Lower lobe of right lung (tissue), 2 donors: ENCODE measurements around the gene KRT4. TPM values are rescaled to one million over a fixed set of nuclear protein-coding genes. Genes with fewer than 3 reads are reported as not detected.
A peak's percentile ranks its signal among the peaks of the same experiment; 100 is the strongest.

Source experiments
- ATAC-seq, 2 donors: fragments of 200-7000 bp; cut with Tn5 transposase; one replicate each; pipeline ENCODE4 v1.9.1; 2020 to 2022; ENCODE audit warnings: mild to moderate bottlenecking in 2 of 2, moderate library complexity in 2 of 2
- DNase-seq: peaks from one replicate; pipeline ENCODE4 v3.0.0-alpha.2; 2020
- H3K27ac ChIP-seq: fragments of 200-600 bp; one replicate; pipeline ENCODE4 v1.8.0; 2022
- H3K27me3 ChIP-seq: fragments of 200-600 bp; one replicate; pipeline ENCODE4 v1.8.0; 2022; ENCODE audit warnings: low read depth
- H3K36me3 ChIP-seq: fragments of 200-600 bp; one replicate; pipeline ENCODE4 v1.8.0; 2022; ENCODE audit warnings: mild to moderate bottlenecking
- H3K4me1 ChIP-seq: fragments of 200-600 bp; one replicate; pipeline ENCODE4 v1.8.0; 2022
- H3K4me3 ChIP-seq: fragments of 200-600 bp; one replicate; pipeline ENCODE4 v1.8.0; 2022; ENCODE audit warnings: mild to moderate bottlenecking
- H3K9me3 ChIP-seq: fragments of 200-600 bp; one replicate; pipeline ENCODE4 v1.8.0; 2022
- CTCF ChIP-seq: fragments of 200-600 bp; IDR thresholded peaks from one replicate; pipeline ENCODE4 v1.8.0; 2022; ENCODE audit warnings: antibody characterized with exemption, mild to moderate bottlenecking
- intact Hi-C: fragments of 100-400 bp; cut with DNase I; formaldehyde crosslinking; loops from one replicate; pipeline ENCODE4 v1.11.0; 2022
- total RNA-seq: library from RNA; stranded (reverse); fragmentation: NEBNext Ultra II Directional; extraction: Animal tissue kit (Norgen Biotek cat#: 25700); gene quantifications from one replicate; pipeline ENCODE4 v1.2.1, GENCODE V29; 2021
- donor health status: DM: no; HTN: yes; CAD: no; lungs with severe emphysema.

Gene KRT4
- total RNA-seq, 1 donor from 2014 or later = 6.4 TPM

GRCh38 chr12:52821826-52822660 is 8.1 kb upstream of the KRT4 start:
- H3K27me3 ChIP-seq = peaks cover 45% of the 10 kb centered on the region
- H3K9me3 ChIP-seq = no peaks in the 10 kb centered on the region
- H3K36me3 ChIP-seq = no peaks in the 10 kb centered on the region
- H3K27ac ChIP-seq = no peak overlapping the region
- no peak overlapping the region for H3K4me3 ChIP-seq
- DNase-seq (no peak), ATAC-seq (peak in 1 of 2 donors; percentile 33)
- H3K4me1 ChIP-seq = peaks cover 7% of the 10 kb centered on the region
- intact Hi-C loops = no loop called here
- no peak for TF ChIP-seq CTCF

GRCh38 chr12:52821071-52821730 is 7.3 kb upstream of the KRT4 start:
- intact Hi-C loops = no loop called here
- H3K27me3 ChIP-seq = peaks cover 51% of the 10 kb centered on the region
- no peaks in the 10 kb centered on the region for H3K36me3 ChIP-seq
- ATAC-seq (no peak), DNase-seq (no peak)
- TF ChIP-seq CTCF = no peak
- H3K27ac ChIP-seq = no peak overlapping the region
- no peak overlapping the region for H3K4me3 ChIP-seq
- H3K4me1 ChIP-seq = peaks cover 7% of the 10 kb centered on the region
- no peaks in the 10 kb centered on the region for H3K9me3 ChIP-seq

GRCh38 chr12:52820521-52820920 is 6.6 kb upstream of the KRT4 start:
- DNase-seq (no peak), ATAC-seq (no peak)
- H3K9me3 ChIP-seq = no peaks in the 10 kb centered on the region
- intact Hi-C loops = no loop called here
- no peak for TF ChIP-seq CTCF
- peaks cover 54% of the 10 kb centered on the region for H3K27me3 ChIP-seq
- peaks cover 7% of the 10 kb centered on the region for H3K4me1 ChIP-seq
- no peaks in the 10 kb centered on the region for H3K36me3 ChIP-seq
- no peak overlapping the region for H3K27ac ChIP-seq
- no peak overlapping the region for H3K4me3 ChIP-seq

GRCh38 chr12:52819731-52820510 is 6.0 kb upstream of the KRT4 start:
- intact Hi-C loops = no loop called here
- no peak for TF ChIP-seq CTCF
- Histone ChIP-seq H3K36me3 (no peaks in the 10 kb centered on the region), H3K9me3 (no peaks in the 10 kb centered on the region), H3K4me1 (peaks cover 7% of the 10 kb centered on the region), H3K27me3 (peaks cover 54% of the 10 kb centered on the region), H3K4me3 (no peak overlapping the region), H3K27ac (no peak overlapping the region)
- no peak for DNase-seq
- ATAC-seq = no peak

GRCh38 chr12:52818887-52819420 is 5.0 kb upstream of the KRT4 start:
- ATAC-seq (no peak), DNase-seq (no peak)
- Histone ChIP-seq H3K9me3 (no peaks in the 10 kb centered on the region), H3K36me3 (no peaks in the 10 kb centered on the region), H3K27me3 (peaks cover 54% of the 10 kb centered on the region), H3K27ac (no peak overlapping the region), H3K4me1 (peaks cover 11% of the 10 kb centered on the region), H3K4me3 (no peak overlapping the region)
- no peak for TF ChIP-seq CTCF
- intact Hi-C loops = no loop called here
